ENCODE measurements around the gene LRRC43.

Gene LRRC43

DNA sequence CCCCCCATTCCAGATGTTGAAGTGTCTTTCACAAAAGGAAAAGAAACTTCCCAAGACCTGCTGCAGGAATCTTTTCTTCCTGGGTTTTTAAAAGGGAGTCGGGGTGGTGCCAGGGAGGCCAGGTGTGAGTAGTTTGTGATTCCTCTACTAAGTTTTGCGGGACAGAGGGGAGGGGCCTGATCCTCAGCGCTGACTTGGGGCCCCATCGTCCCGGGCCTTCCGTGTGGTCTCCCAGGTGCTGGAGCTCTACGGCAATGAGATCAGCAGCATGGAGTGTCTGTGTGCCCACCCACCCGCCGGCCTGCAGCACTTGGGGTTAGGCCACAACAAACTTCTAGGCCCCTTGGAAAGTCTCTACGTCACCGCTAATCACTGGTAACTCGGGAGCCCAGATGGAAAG lies 4.5 kb downstream of the LRRC43 start:
- no peak overlapping the region for H4K91ac ChIP-seq (ENCODE audit: low read depth, low read length, poor library complexity)
- no peak overlapping the region for H2BK120ac ChIP-seq (ENCODE audit: low read depth, low read length)
- H3K27me3 ChIP-seq (ENCODE audit: control insufficient read depth in 3 of 3, insufficient read depth in 3 of 3, low read depth in 1 of 3, low read length in 3 of 3), result peaks cover 0 to 31% (median 10%) of the 10 kb centered on the region in 3 experiments
- H3K18ac ChIP-seq (ENCODE audit: low read length), result no peak overlapping the region
- H3K4me1 ChIP-seq (ENCODE audit: control insufficient read depth in 2 of 2, insufficient read depth in 1 of 2, low read depth in 1 of 2, low read length in 2 of 2), result peaks cover 2 to 7% of the 10 kb centered on the region in 2 donors
- no peak overlapping the region for H3K27ac ChIP-seq (replicated peaks; ENCODE audit: low read length)
- no peaks in the 10 kb centered on the region for H3K36me3 ChIP-seq (replicated peaks in 1 of 2; ENCODE audit: control insufficient read depth in 2 of 2, insufficient read depth in 2 of 2, low read length in 2 of 2)
- no peak overlapping the region for H3K4me2 ChIP-seq (ENCODE audit: insufficient read depth, low read length, poor library complexity, severe bottlenecking)
- H2AFZ ChIP-seq (ENCODE audit: low read length), result no peak overlapping the region
- no peak overlapping the region for H3K4ac ChIP-seq (ENCODE audit: low read length)
- H3K4me3 ChIP-seq (ENCODE audit: low read length in 2 of 2), result no peak overlapping the region
- DNase-seq (ENCODE audit: low spot score), result no peak
- no peaks in the 10 kb centered on the region for H3K79me1 ChIP-seq (ENCODE audit: low read depth, low read length)
- no peak overlapping the region for H2BK12ac ChIP-seq (ENCODE audit: low read length)
- no peak overlapping the region for H2BK5ac ChIP-seq (ENCODE audit: low read length)
- no peak overlapping the region for H3K14ac ChIP-seq (ENCODE audit: low read length)
- H3K9me3 ChIP-seq (replicated peaks in 1 of 2; ENCODE audit: control insufficient read depth in 2 of 2, insufficient read depth in 1 of 2, low read depth in 1 of 2, low read length in 2 of 2), result no peaks in the 10 kb centered on the region
- no peak overlapping the region for H2AK5ac ChIP-seq (ENCODE audit: low read depth, low read length)
- H4K8ac ChIP-seq (ENCODE audit: low read depth, low read length), result no peak overlapping the region
- H3K9ac ChIP-seq (ENCODE audit: low read depth, low read length, poor library complexity), result no peak overlapping the region
- no peak overlapping the region for H2BK15ac ChIP-seq (ENCODE audit: low read length)
- no CpG with 5 or more reads among the region's 12 CpGs for WGBS, 2 donors (ENCODE audit: extremely low coverage in 2 of 2, insufficient read length in 2 of 2, insufficient replicate concordance in 1 of 2)
- no peak overlapping the region for H3K23ac ChIP-seq (ENCODE audit: low read depth, low read length, poor library complexity)

GRCh38 chr12:122189626-122190475 lies 6.9 kb downstream of the LRRC43 start:
- Histone ChIP-seq H3K27me3 (ENCODE audit: control insufficient read depth in 3 of 3, insufficient read depth in 3 of 3, low read depth in 1 of 3, low read length in 3 of 3) (peaks cover 0 to 14% (median 2%) of the 10 kb centered on the region in 3 experiments), H2BK15ac (ENCODE audit: low read length) (peak overlapping the region; percentile 45), H2BK12ac (ENCODE audit: low read length) (peak overlapping the region; percentile 63), H3K4ac (ENCODE audit: low read length) (no peak overlapping the region), H3K9ac (ENCODE audit: low read depth, low read length, poor library complexity) (peak overlapping the region; percentile 4), H4K8ac (ENCODE audit: low read depth, low read length) (no peak overlapping the region), H3K4me3 (ENCODE audit: low read length in 2 of 2) (no peak overlapping the region), H3K4me1 (ENCODE audit: control insufficient read depth in 2 of 2, insufficient read depth in 1 of 2, low read depth in 1 of 2, low read length in 2 of 2) (peaks cover 0 to 7% of the 10 kb centered on the region in 2 donors), H3K14ac (ENCODE audit: low read length) (peak overlapping the region; percentile 63), H3K18ac (ENCODE audit: low read length) (peak overlapping the region; percentile 53), H2BK120ac (ENCODE audit: low read depth, low read length) (peak overlapping the region; percentile 91), H2AK5ac (ENCODE audit: low read depth, low read length) (peak overlapping the region; percentile 91), H3K9me3 (replicated peaks in 1 of 2; ENCODE audit: control insufficient read depth in 2 of 2, insufficient read depth in 1 of 2, low read depth in 1 of 2, low read length in 2 of 2) (no peaks in the 10 kb centered on the region), H3K36me3 (replicated peaks in 1 of 2; ENCODE audit: control insufficient read depth in 2 of 2, insufficient read depth in 2 of 2, low read length in 2 of 2) (no peaks in the 10 kb centered on the region), H3K27ac (replicated peaks; ENCODE audit: low read length) (no peak overlapping the region), H4K91ac (ENCODE audit: low read depth, low read length, poor library complexity) (peak overlapping the region; percentile 81), H3K23ac (ENCODE audit: low read depth, low read length, poor library complexity) (peak overlapping the region; percentile 58), H2BK5ac (ENCODE audit: low read length) (no peak overlapping the region), H3K79me1 (ENCODE audit: low read depth, low read length) (no peaks in the 10 kb centered on the region), H2AFZ (ENCODE audit: low read length) (peak overlapping the region; percentile 29), H3K4me2 (ENCODE audit: insufficient read depth, low read length, poor library complexity, severe bottlenecking) (no peak overlapping the region)
- no peak for DNase-seq (ENCODE audit: low spot score)
- WGBS, 2 donors (ENCODE audit: extremely low coverage in 2 of 2, insufficient read length in 2 of 2, insufficient replicate concordance in 1 of 2), result no CpG with 5 or more reads among the region's 34 CpGs

GRCh38 chr12:122190842-122191668 lies 8.1 kb downstream of the LRRC43 start:
- no peak overlapping the region for H2BK5ac ChIP-seq (ENCODE audit: low read length)
- no peak overlapping the region for H4K8ac ChIP-seq (ENCODE audit: low read depth, low read length)
- peak; percentile 57 for DNase-seq (ENCODE audit: low spot score)
- no peak overlapping the region for H3K4me3 ChIP-seq (ENCODE audit: low read length in 2 of 2)
- no peaks in the 10 kb centered on the region for H3K36me3 ChIP-seq (replicated peaks in 1 of 2; ENCODE audit: control insufficient read depth in 2 of 2, insufficient read depth in 2 of 2, low read length in 2 of 2)
- H3K79me1 ChIP-seq (ENCODE audit: low read depth, low read length), result no peaks in the 10 kb centered on the region
- H3K4me1 ChIP-seq (ENCODE audit: control insufficient read depth in 2 of 2, insufficient read depth in 1 of 2, low read depth in 1 of 2, low read length in 2 of 2), result peaks cover 0 to 7% of the 10 kb centered on the region in 2 donors
- no peak overlapping the region for H4K91ac ChIP-seq (ENCODE audit: low read depth, low read length, poor library complexity)
- no peak overlapping the region for H2BK12ac ChIP-seq (ENCODE audit: low read length)
- H3K4ac ChIP-seq (ENCODE audit: low read length), result no peak overlapping the region
- no CpG with 5 or more reads among the region's 18 CpGs for WGBS, 2 donors (ENCODE audit: extremely low coverage in 2 of 2, insufficient read length in 2 of 2, insufficient replicate concordance in 1 of 2)
- peaks cover 0 to 3% of the 10 kb centered on the region in 2 donors for H3K9me3 ChIP-seq (replicated peaks in 1 of 2; ENCODE audit: control insufficient read depth in 2 of 2, insufficient read depth in 1 of 2, low read depth in 1 of 2, low read length in 2 of 2)
- no peak overlapping the region for H3K9ac ChIP-seq (ENCODE audit: low read depth, low read length, poor library complexity)
- no peak overlapping the region for H2AFZ ChIP-seq (ENCODE audit: low read length)
- H2AK5ac ChIP-seq (ENCODE audit: low read depth, low read length), result no peak overlapping the region
- H3K27ac ChIP-seq (replicated peaks; ENCODE audit: low read length), result no peak overlapping the region
- no peak overlapping the region for H3K23ac ChIP-seq (ENCODE audit: low read depth, low read length, poor library complexity)
- H3K4me2 ChIP-seq (ENCODE audit: insufficient read depth, low read length, poor library complexity, severe bottlenecking), result no peak overlapping the region
- H3K27me3 ChIP-seq (ENCODE audit: control insufficient read depth in 3 of 3, insufficient read depth in 3 of 3, low read depth in 1 of 3, low read length in 3 of 3), result peaks cover 0 to 2% (median 0%) of the 10 kb centered on the region in 3 experiments
- H3K14ac ChIP-seq (ENCODE audit: low read length), result no peak overlapping the region
- H2BK15ac ChIP-seq (ENCODE audit: low read length), result no peak overlapping the region
- no peak overlapping the region for H3K18ac ChIP-seq (ENCODE audit: low read length)
- H2BK120ac ChIP-seq (ENCODE audit: low read depth, low read length), result no peak overlapping the region

DNA sequence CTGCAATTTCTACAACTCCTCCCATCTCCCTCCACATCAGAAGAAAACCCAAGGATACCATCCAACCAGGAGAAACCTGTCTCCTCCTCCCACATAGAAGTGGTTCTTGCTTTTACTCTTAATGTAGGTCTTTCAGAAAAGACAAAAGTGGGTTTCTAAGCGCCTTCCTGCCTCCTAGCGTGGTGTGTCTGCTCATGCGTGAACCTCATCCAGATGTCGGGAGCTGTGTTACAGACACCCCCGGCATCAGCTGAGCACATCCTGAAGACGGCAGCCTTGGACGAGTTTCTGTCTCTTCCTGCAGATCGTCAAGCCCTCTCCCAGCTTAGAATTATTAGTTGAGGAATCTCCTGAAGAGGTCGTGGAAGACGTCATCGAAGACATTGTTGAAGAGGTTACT lies 9.5 kb downstream of the LRRC43 start:
- H3K36me3 ChIP-seq (replicated peaks in 1 of 2; ENCODE audit: control insufficient read depth in 2 of 2, insufficient read depth in 2 of 2, low read length in 2 of 2), result no peaks in the 10 kb centered on the region
- H3K23ac ChIP-seq (ENCODE audit: low read depth, low read length, poor library complexity), result no peak overlapping the region
- no peak overlapping the region for H3K18ac ChIP-seq (ENCODE audit: low read length)
- no peak overlapping the region for H4K91ac ChIP-seq (ENCODE audit: low read depth, low read length, poor library complexity)
- H3K4me1 ChIP-seq (ENCODE audit: control insufficient read depth in 2 of 2, insufficient read depth in 1 of 2, low read depth in 1 of 2, low read length in 2 of 2), result peaks cover 0 to 7% of the 10 kb centered on the region in 2 donors
- no peak overlapping the region for H2AK5ac ChIP-seq (ENCODE audit: low read depth, low read length)
- no peak overlapping the region for H2BK120ac ChIP-seq (ENCODE audit: low read depth, low read length)
- no peaks in the 10 kb centered on the region for H3K27me3 ChIP-seq (ENCODE audit: control insufficient read depth in 3 of 3, insufficient read depth in 3 of 3, low read depth in 1 of 3, low read length in 3 of 3)
- H3K9me3 ChIP-seq (replicated peaks in 1 of 2; ENCODE audit: control insufficient read depth in 2 of 2, insufficient read depth in 1 of 2, low read depth in 1 of 2, low read length in 2 of 2), result peaks cover 0 to 3% of the 10 kb centered on the region in 2 donors
- H2BK12ac ChIP-seq (ENCODE audit: low read length), result no peak overlapping the region
- H3K4ac ChIP-seq (ENCODE audit: low read length), result no peak overlapping the region
- DNase-seq (ENCODE audit: low spot score), result no peak
- H2AFZ ChIP-seq (ENCODE audit: low read length), result no peak overlapping the region
- no peak overlapping the region for H3K14ac ChIP-seq (ENCODE audit: low read length)
- no peak overlapping the region for H4K8ac ChIP-seq (ENCODE audit: low read depth, low read length)
- WGBS, 2 donors (ENCODE audit: extremely low coverage in 2 of 2, insufficient read length in 2 of 2, insufficient replicate concordance in 1 of 2), result no CpG with 5 or more reads among the region's 11 CpGs
- no peak overlapping the region for H3K4me3 ChIP-seq (ENCODE audit: low read length in 2 of 2)
- no peak overlapping the region for H2BK5ac ChIP-seq (ENCODE audit: low read length)
- no peak overlapping the region for H3K4me2 ChIP-seq (ENCODE audit: insufficient read depth, low read length, poor library complexity, severe bottlenecking)
- no peak overlapping the region for H3K27ac ChIP-seq (replicated peaks; ENCODE audit: low read length)
- H3K79me1 ChIP-seq (ENCODE audit: low read depth, low read length), result no peaks in the 10 kb centered on the region
- H2BK15ac ChIP-seq (ENCODE audit: low read length), result peak overlapping the region; percentile 47
- H3K9ac ChIP-seq (ENCODE audit: low read depth, low read length, poor library complexity), result no peak overlapping the region
